COLO829 (cell line): ENCODE data around the gene BTN2A1.
A peak's percentile ranks its signal among the peaks of the same experiment; 100 is the strongest.
"Not testable (repeated sequence)": the region's sequence is repeated elsewhere in the genome, so short reads cannot be mapped to it uniquely, and the experiment has no call there.

Experiments
- DNase-seq: peaks from one replicate; pipeline ENCODE4 v3.0.0; 2012; ENCODE audit warnings: low spot score

BTN2A1 gene

DNA sequence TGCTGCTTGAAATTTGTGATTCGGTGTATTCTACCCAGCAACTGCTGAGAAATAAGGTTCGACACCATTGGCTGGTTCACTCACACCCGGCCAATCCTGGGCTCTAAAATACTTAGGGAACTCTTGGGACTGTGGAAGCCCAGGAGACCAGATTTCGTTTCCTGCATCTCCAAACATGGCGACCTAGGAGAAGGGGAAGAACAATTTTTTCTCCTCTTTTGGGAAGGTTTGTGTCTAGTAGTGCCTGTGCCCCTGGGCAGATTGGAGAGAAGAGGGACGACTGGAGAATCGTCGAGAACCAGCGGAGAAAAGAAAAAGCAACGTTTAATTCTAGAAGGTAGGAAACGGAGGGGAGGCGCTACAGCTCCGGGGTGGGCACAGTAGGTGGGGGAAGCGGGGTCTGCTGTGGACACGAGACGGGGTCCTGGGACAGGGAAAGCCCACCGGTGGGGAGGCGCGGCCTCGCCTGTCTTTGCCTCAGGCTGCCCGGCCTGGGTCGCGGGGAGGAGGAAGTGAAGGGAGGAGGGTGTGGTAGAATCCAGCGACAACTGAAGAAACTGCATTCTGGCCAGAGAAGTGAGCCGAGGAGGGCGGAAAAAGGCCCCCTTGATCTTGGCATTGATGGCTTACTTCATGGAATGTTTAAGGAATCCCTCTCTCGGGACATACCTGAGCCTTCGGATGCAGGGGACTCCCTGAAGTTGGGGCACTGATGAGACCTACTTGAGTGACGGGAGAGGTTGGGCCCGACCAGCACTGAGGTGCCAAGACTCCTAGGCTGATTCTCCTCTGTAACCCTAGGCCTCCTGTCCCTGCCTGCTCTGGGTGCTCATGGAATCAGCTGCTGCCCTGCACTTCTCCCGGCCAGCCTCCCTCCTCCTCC lies at the start of gene BTN2A1:
Gene BTN2A1, plus strand, starts transcription at position 150 of the 883 bp plus-strand sequence. Its CDS starts 682 bp downstream, at position 832.
- peak; percentile 93 for DNase-seq

DNA sequence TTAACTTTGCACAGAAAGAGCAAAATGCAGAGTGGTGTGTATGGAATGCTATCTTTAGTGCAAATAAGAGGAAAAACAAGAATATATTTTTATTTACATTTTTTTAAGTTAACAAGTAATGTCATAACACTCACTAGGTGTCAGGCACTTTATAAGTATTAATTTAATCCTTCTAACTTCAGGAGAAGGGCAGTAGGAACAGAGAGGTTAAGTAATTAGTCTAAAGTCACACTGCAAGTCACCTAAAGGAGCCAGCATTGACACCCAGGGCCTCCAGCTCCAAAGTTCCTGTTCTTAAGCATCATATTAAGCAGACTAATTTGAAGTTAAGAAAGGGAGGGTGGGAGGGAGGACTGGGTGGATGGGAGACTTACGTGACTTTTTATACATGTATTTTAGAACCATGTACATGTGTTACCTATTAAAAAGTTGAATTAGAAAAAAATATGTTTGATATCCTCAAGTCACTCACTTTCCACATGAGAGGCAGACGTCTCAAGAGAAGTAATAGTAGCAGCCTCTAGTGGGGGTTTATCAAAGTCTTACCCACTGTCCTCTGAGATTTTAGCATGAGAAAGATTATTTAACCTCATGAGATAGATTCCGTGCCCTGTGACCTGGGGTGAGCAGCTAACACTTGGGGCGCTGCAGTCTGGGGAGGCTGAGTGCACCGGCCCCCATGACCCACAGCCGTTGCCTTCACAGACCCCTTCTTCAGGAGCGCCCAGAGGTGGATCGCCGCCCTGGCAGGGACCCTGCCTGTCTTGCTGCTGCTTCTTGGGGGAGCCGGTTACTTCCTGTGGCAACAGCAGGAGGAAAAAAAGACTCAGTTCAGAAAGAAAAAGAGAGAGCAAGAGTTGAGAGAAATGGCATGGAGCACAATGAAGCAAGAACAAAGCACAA lies 48.7 kb upstream of the BTN2A1 start:
- no peak for DNase-seq

- no peak for DNase-seq
These were observed 46.0 kb upstream of the BTN2A1 start for GRCh38 chr6:26411751-26412150.

DNA sequence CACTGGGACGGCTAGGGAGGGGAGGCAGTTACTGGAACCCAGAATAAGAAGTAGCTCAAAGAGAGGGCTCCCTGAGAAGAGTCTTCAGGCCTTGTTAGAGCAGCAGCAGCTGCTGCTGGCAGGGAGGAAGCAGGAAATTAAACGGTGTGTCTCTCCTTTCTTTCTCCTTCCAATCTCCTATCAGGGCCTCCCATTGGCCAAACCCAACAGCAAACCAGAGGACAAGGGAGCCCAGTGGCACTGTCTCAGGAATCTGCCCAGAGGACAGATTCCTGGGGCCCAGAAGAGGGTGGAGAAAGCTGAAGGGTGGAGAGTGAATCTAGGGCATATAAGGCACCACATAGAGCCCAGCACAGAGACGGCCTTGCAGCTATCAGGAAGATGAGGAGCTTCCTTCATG lies 45.5 kb upstream of the BTN2A1 start:
- no peak for DNase-seq

- no peak for DNase-seq
These were observed 44.8 kb upstream of the BTN2A1 start for GRCh38 chr6:26412954-26413353.

GRCh38 chr6:26414281-26414680 lies 43.5 kb upstream of the BTN2A1 start:
- DNase-seq: no peak

DNA sequence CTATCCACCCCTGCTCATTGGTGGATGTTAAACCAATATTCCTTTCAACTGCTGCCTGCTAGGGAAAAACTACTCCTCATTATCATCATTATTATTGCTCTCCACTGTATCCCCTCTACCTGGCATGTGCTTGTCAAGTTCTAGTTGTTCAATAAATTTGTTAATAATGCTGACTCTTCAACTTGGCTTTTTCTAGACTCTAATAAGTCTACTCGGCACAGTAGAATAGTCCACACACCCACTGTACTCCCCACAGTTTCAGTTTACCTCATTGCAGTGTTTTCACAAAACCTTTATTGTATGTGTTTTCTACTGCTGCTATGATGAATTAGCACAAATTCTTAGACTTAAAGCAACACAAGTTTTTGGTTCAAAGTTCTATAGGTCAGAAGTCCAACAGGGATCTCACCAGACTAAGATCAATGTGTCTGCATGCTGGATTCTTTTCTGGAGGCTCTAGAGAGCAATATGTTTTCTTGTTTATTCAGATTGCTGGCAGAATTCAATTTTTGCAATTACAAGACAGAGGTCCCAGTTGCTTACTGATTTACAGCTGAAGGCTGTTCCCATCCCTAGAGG lies 42.6 kb upstream of the BTN2A1 start:
- no peak for DNase-seq

GRCh38 chr6:26415791-26416190 lies 42.0 kb upstream of the BTN2A1 start:
- DNase-seq: no peak

DNA sequence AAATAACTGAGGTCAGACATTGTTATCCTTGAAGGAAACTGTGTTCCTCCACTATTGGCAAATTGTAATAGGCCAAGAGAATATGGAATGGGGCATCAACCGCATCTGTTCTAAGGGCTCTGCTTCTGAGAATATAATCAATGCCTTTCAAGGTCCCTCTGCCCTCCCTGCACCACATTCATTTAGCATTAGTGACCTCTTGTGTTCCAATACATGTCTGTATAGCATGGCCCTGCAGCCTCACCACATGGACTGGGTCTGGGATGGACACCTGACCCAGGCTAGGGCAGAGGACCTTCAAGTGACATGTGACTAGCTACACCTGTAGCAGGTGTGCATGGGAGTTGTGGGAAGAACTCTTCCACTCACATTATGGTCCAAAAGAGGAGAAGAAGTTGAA lies 41.5 kb upstream of the BTN2A1 start:
- no peak for DNase-seq

DNA sequence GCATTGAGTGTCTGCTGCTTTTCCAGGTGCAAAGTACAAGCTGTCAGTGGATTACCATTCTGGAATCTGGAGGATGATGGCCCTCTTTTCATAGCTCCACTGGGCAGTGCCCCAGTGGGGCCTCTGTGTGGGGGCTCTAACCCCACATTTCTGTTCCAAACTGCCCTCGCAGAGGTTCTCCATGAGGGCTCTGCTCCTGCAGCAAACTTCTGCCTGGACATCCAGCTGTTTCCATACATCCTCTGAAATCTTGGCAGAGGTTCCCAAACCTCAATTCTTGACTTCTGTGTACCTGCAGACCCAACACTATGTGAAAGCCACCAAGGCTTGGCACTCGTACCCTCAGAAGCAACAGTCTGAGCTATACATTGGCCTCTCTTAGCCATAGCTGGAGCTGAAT lies 39.7 kb upstream of the BTN2A1 start:
- not testable (repeated sequence) for DNase-seq

DNA sequence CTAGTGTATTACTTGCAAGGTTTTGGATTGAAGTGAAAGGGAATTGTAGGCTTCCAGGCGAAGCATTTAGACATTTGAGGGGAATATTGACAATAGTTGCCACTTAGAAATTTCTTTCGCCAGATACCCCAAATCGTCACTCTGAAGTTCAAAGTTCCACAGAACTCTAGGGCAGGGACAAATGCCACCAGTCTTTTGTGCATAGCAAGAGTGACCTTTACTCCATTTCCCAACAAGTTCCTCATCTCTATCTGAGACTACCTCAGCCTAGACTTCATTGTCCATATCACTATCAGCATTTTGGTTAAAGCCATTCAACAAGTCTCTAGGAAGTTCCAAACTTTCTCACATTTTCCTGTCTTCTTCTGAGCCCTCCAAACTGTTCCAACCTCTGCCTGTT lies 39.0 kb upstream of the BTN2A1 start:
- not testable (repeated sequence) for DNase-seq

DNA sequence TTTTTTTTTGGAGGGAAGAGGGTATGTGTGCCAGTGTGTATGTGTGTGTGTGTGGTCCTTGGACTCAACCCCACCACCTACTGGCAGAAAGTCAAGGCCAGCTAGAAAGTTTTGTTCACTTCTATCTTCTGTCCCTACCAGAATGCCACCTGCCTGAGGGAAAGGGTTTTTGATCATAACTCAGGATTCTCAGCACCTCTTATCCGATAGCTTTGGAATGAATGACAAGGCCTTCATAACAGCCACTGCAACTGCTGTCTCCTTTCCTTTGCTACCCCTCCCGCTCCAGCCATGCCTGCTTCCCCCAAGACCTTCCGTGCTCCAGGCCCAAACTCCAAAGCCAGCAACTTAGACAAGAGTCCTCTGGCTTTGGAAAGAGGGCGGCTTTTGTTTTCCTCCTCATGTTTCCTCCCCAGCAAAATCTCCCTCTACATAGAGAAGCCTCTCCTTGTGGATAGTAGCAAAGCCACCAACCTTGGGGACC lies 37.0 kb upstream of the BTN2A1 start:
- DNase-seq: peak; percentile 59

DNA sequence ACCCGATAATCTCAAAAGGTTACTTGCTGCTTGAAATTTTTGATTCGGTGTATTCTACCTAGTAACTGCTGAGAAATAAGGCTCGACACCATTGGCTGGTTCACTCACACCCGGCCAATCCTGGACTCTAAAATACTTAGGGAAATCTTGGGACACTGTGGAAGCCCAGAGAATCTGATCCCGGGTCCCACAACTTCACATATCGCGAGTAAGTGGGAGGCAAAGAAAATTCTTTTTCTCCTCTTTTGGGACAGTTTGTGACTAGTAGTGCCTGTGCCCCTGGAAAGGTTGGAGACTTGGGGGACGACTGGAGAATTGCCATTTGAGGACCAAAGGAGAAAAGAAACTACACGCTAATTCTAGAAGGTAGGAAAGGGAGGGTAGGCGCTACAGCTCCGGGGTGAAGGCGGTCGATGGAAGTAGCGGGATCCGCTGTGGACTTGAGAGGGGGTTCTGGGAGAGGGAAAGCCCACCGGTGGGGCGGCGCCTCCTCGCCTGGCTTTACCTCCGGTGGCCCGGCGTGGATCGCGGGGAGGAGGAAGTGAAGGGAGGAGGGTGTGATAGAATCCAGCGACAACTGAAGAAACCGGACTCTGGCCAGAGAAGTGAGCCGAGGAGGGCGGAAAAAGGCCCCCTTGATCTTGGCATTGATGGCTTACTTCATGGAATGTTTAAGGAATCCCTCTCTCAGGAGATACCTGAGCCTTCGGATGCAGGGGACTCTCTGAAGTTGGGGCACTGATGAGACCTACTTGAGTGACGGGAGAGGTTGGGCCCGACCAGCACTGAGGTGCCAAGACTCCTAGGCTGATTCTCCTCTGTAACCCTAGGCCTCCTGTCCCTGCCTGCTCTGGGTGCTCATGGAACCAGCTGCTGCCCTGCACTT lies 36.3 kb upstream of the BTN2A1 start:
- DNase-seq: peak; percentile 95

GRCh38 chr6:26422329-26422728 lies 35.4 kb upstream of the BTN2A1 start:
- no peak for DNase-seq

- no peak for DNase-seq
These were observed 30.9 kb upstream of the BTN2A1 start for GRCh38 chr6:26426691-26427450.

- no peak for DNase-seq
These were observed 30.3 kb upstream of the BTN2A1 start for GRCh38 chr6:26427451-26427809.

- DNase-seq: no peak
These were observed 29.5 kb upstream of the BTN2A1 start for GRCh38 chr6:26428206-26428605.

GRCh38 chr6:26430787-26431186 lies 27.0 kb upstream of the BTN2A1 start:
- DNase-seq: no peak

DNA sequence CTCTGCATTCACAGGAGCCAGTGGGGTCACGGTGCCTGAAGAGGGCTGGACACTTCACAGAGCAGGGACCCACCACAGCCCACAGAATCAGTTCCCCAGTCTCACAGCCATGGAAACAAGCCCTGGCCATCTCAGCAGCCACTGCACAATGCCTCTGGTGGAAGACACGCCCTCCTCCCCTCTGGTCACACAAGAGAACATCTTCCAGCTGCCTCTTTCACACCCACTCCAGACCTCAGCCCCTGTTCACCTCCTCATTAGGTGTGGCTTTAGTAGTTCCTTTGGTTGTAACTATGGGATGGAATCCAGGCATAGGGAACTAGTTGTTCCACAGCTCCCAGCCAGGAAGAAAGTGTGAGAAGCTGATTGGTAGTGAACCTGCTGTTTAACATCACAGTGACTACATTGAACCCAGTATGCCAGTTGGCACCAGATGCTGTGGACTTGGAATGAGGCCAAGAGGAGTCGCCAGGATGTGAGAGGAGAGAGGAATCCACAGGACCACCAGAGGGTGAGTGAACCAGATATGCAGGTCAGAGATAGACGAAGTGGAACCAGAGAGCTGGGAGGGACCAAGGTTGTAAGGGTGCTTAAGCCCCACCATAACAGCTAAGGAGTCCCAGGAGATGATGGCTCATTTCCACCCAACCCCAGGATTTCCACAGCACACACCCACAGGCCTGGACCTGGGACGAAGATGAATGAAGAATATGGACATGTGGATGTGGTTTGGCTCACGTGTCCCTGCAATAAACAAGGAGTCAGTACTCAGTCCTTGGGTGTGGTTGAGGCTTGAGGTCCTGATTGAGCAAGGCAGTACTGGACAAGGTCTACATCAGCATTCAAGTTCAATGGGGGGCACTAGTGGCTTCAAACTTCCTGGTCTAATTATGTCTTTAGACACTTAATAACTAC lies 26.2 kb upstream of the BTN2A1 start:
- no peak for DNase-seq
